Loucy (cell line): ENCODE results near the gene WASF2.

Experiments
- CTCF ChIP-seq: fragments of 200-600 bp; sonication (generic); conservative IDR thresholded peaks from 2 replicates; pipeline ENCODE4 v1.5.1; 2014; ENCODE audit warnings: mild to moderate bottlenecking, antibody characterized with exemption, low read length
- EZH2phosphoT487 ChIP-seq: fragments of 200-600 bp; IDR thresholded peaks from 2 replicates; pipeline ENCODE4 v1.6.1; 2018; ENCODE audit warnings: antibody characterized with exemption, mild to moderate bottlenecking, moderate library complexity, borderline replicate concordance

DNA sequence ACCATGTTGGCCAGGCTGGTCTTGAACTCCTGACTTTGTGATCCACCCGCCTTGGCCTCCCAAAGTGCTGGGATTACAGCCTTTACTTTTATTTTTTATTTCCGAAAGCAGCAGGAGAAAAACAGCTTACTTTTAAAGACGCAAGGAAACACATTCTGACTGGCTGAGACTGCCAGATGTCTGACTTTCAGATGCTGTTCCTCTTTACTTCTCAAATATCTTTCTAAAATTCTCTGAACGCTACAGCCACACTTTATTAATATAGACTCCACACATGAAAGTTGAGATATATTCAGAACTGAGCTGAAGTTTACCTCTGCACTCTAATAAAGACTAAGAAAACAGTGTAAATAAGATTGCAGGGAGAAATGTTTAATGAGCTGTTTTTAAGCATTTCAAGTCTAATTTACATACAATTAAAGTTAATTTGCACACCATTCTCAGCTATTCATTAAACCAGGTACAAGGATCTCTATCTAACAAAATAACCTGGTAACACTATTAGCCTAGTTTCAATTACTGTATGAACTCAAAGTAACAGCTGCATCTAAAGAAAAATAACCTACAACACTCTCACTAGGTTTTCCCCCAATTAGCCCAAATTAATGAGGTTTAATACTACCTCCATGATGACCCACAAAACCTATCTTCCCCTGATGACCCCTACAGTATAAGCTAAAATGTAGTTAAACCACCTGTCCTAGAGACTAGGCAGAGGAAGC is 24.9 kb downstream of the WASF2 start:
- TF ChIP-seq CTCF: no peak
- no peak for TF ChIP-seq EZH2phosphoT487
